ENCODE measurements around the gene GIT2.
"Not testable (repeated sequence)": the region's sequence is repeated elsewhere in the genome, so short reads cannot be mapped to it uniquely, and the experiment has no call there.

The GIT2 gene

DNA sequence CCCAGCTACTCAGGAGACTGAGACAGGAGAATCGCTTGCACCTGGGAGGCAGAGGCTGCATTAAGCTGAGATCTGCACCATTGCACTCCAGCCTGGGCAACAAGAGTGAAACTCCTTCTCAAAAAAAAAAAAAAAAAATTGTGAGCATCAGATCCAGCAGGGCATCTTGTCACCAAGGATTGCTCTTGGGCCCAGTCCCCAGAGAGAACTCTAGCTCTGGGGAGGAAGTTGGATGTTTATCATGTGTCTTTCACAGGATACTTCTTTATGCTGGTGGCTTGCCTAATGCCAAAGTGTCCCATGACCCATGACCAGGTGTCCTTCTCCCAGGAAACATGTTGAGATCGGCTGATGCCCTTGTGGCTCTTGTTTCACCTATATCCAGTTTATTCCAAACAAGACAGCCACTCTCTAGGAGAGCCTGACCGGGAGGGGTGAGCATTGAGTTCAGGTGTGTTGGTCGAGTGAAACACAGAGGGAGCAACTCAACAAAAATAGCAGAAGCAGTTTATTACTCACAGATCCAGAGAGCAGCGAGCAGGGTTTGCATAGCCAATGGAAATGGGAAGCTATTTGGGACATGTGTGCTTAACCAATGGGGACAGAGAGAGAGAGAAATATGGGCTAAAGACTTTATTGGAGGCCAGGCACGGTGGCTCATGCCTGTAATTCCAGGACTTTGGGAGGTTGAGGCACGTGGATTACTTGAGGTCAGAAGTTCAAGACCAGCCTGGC lies 102.7 kb downstream of the GIT2 start:
- Histone ChIP-seq H3K9me3 (ENCODE audit: insufficient read depth, low read depth, low read length) (no peaks in the 10 kb centered on the region), H2BK12ac (ENCODE audit: low read length) (no peak overlapping the region), H3K14ac (ENCODE audit: low read length) (no peak overlapping the region), H3K36me3 (ENCODE audit: control insufficient read depth in 1 of 2, insufficient read depth in 2 of 2, low read length in 2 of 2) (no peaks in the 10 kb centered on the region), H3K4me1 (ENCODE audit: control insufficient read depth in 1 of 2, insufficient read depth in 2 of 2, low read length in 2 of 2) (no peaks in the 10 kb centered on the region), H2BK120ac (ENCODE audit: insufficient read depth, low read length, poor library complexity) (no peak overlapping the region), H3K18ac (ENCODE audit: low read length) (no peak overlapping the region), H3K23ac (ENCODE audit: low read length) (no peak overlapping the region), H4K12ac (ENCODE audit: low read depth, low read length) (no peak overlapping the region), H4K8ac (ENCODE audit: low read depth, low read length) (no peak overlapping the region), H3K4me2 (ENCODE audit: low read length) (no peak overlapping the region), H2BK5ac (ENCODE audit: low read depth, low read length, poor library complexity) (no peak overlapping the region), H3K27ac (ENCODE audit: low read depth, low read length) (no peak overlapping the region), H3K4ac (ENCODE audit: low read depth, low read length) (no peak overlapping the region), H3K9ac (ENCODE audit: low read length) (no peak overlapping the region), H4K91ac (ENCODE audit: low read depth, low read length) (no peak overlapping the region), H3K79me2 (ENCODE audit: control insufficient read depth, insufficient read depth, low read length, poor library complexity) (no peaks in the 10 kb centered on the region), H2AFZ (ENCODE audit: insufficient read depth, low read length, poor library complexity) (no peak overlapping the region), H3K4me3 (ENCODE audit: low read depth, low read length) (no peak overlapping the region), H2AK5ac (ENCODE audit: low read length) (no peak overlapping the region), H3K79me1 (ENCODE audit: low read length) (no peaks in the 10 kb centered on the region), H3K27me3 (ENCODE audit: insufficient read depth, low read length) (no peaks in the 10 kb centered on the region)
- no CpG with 5 or more reads among the region's 7 CpGs for WGBS (ENCODE audit: extremely low coverage, insufficient coverage, insufficient read length)
- DNase-seq: no peak

GRCh38 chr12:109892748-109893147 lies 103.4 kb downstream of the GIT2 start:
- WGBS (ENCODE audit: extremely low coverage, insufficient coverage, insufficient read length): no CpG with 5 or more reads among the region's 4 CpGs
- H3K27ac ChIP-seq (ENCODE audit: low read depth, low read length): no peak overlapping the region
- H2AK5ac ChIP-seq (ENCODE audit: low read length): no peak overlapping the region
- no peaks in the 10 kb centered on the region for H3K36me3 ChIP-seq (ENCODE audit: control insufficient read depth in 1 of 2, insufficient read depth in 2 of 2, low read length in 2 of 2)
- no peak overlapping the region for H4K12ac ChIP-seq (ENCODE audit: low read depth, low read length)
- no peaks in the 10 kb centered on the region for H3K9me3 ChIP-seq (ENCODE audit: insufficient read depth, low read depth, low read length)
- no peak overlapping the region for H2AFZ ChIP-seq (ENCODE audit: insufficient read depth, low read length, poor library complexity)
- H3K9ac ChIP-seq (ENCODE audit: low read length): no peak overlapping the region
- no peak overlapping the region for H4K91ac ChIP-seq (ENCODE audit: low read depth, low read length)
- no peaks in the 10 kb centered on the region for H3K79me1 ChIP-seq (ENCODE audit: low read length)
- H3K27me3 ChIP-seq (ENCODE audit: insufficient read depth, low read length): no peaks in the 10 kb centered on the region
- no peak overlapping the region for H3K4me2 ChIP-seq (ENCODE audit: low read length)
- H3K14ac ChIP-seq (ENCODE audit: low read length): no peak overlapping the region
- no peak overlapping the region for H2BK120ac ChIP-seq (ENCODE audit: insufficient read depth, low read length, poor library complexity)
- no peak overlapping the region for H2BK5ac ChIP-seq (ENCODE audit: low read depth, low read length, poor library complexity)
- no peak overlapping the region for H3K18ac ChIP-seq (ENCODE audit: low read length)
- H3K23ac ChIP-seq (ENCODE audit: low read length): no peak overlapping the region
- DNase-seq: no peak
- no peak overlapping the region for H3K4me3 ChIP-seq (ENCODE audit: low read depth, low read length)
- no peak overlapping the region for H4K8ac ChIP-seq (ENCODE audit: low read depth, low read length)
- H3K79me2 ChIP-seq (ENCODE audit: control insufficient read depth, insufficient read depth, low read length, poor library complexity): no peaks in the 10 kb centered on the region
- H3K4me1 ChIP-seq (ENCODE audit: control insufficient read depth in 1 of 2, insufficient read depth in 2 of 2, low read length in 2 of 2): no peaks in the 10 kb centered on the region
- H3K4ac ChIP-seq (ENCODE audit: low read depth, low read length): no peak overlapping the region
- H2BK12ac ChIP-seq (ENCODE audit: low read length): no peak overlapping the region

DNA sequence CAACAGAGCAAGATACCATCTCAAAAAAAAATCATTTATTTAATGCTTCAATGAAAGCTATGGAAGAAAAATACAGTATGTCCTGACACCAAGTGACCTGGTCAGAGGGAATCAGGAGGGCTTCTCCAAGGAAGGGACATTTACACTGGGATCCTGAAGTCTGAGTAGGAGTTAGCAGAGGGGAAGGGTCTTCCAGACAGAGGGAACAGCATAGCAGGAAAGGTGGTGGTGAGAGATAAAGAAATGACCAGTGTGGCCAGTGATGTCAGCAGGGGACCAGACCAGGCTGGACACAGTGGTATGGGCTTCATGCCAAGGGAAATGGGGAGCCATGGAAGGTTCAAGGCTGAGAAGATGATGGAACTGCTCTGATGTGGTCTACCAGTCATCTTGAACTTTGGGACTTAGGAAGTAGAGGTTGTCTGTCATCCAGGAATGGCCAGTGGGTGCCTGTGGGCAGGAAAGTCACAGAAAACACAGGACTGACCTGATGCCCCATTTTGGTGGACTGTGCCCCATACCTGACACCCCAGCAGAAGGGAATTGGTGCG lies 103.9 kb downstream of the GIT2 start:
- H3K4me1 ChIP-seq (ENCODE audit: control insufficient read depth in 1 of 2, insufficient read depth in 2 of 2, low read length in 2 of 2): no peaks in the 10 kb centered on the region
- no peak overlapping the region for H3K23ac ChIP-seq (ENCODE audit: low read length)
- no peak overlapping the region for H2BK12ac ChIP-seq (ENCODE audit: low read length)
- no peak overlapping the region for H3K4me3 ChIP-seq (ENCODE audit: low read depth, low read length)
- H2BK5ac ChIP-seq (ENCODE audit: low read depth, low read length, poor library complexity): no peak overlapping the region
- no peak overlapping the region for H2AK5ac ChIP-seq (ENCODE audit: low read length)
- H4K8ac ChIP-seq (ENCODE audit: low read depth, low read length): no peak overlapping the region
- H3K27me3 ChIP-seq (ENCODE audit: insufficient read depth, low read length): no peaks in the 10 kb centered on the region
- H3K9ac ChIP-seq (ENCODE audit: low read length): no peak overlapping the region
- H3K79me2 ChIP-seq (ENCODE audit: control insufficient read depth, insufficient read depth, low read length, poor library complexity): no peaks in the 10 kb centered on the region
- no peaks in the 10 kb centered on the region for H3K9me3 ChIP-seq (ENCODE audit: insufficient read depth, low read depth, low read length)
- H4K91ac ChIP-seq (ENCODE audit: low read depth, low read length): no peak overlapping the region
- no peak overlapping the region for H4K12ac ChIP-seq (ENCODE audit: low read depth, low read length)
- DNase-seq: no peak
- no peak overlapping the region for H3K14ac ChIP-seq (ENCODE audit: low read length)
- WGBS (ENCODE audit: extremely low coverage, insufficient coverage, insufficient read length): no CpG with 5 or more reads among the region's 1 CpG
- no peaks in the 10 kb centered on the region for H3K79me1 ChIP-seq (ENCODE audit: low read length)
- no peak overlapping the region for H3K4me2 ChIP-seq (ENCODE audit: low read length)
- H3K18ac ChIP-seq (ENCODE audit: low read length): no peak overlapping the region
- H3K4ac ChIP-seq (ENCODE audit: low read depth, low read length): no peak overlapping the region
- H3K27ac ChIP-seq (ENCODE audit: low read depth, low read length): no peak overlapping the region
- no peaks in the 10 kb centered on the region for H3K36me3 ChIP-seq (ENCODE audit: control insufficient read depth in 1 of 2, insufficient read depth in 2 of 2, low read length in 2 of 2)
- H2BK120ac ChIP-seq (ENCODE audit: insufficient read depth, low read length, poor library complexity): no peak overlapping the region
- no peak overlapping the region for H2AFZ ChIP-seq (ENCODE audit: insufficient read depth, low read length, poor library complexity)

GRCh38 chr12:109891731-109892130 lies 104.4 kb downstream of the GIT2 start:
- not testable (repeated sequence) for H3K27me3 ChIP-seq (ENCODE audit: insufficient read depth, low read length); H3K4ac ChIP-seq (ENCODE audit: low read depth, low read length); H3K14ac ChIP-seq (ENCODE audit: low read length); H4K12ac ChIP-seq (ENCODE audit: low read depth, low read length); H3K9ac ChIP-seq (ENCODE audit: low read length); H2AFZ ChIP-seq (ENCODE audit: insufficient read depth, low read length, poor library complexity); H3K79me1 ChIP-seq (ENCODE audit: low read length); DNase-seq; H2BK12ac ChIP-seq (ENCODE audit: low read length); H2AK5ac ChIP-seq (ENCODE audit: low read length); H3K36me3 ChIP-seq (ENCODE audit: control insufficient read depth in 1 of 2, insufficient read depth in 2 of 2, low read length in 2 of 2); H4K8ac ChIP-seq (ENCODE audit: low read depth, low read length); H3K79me2 ChIP-seq (ENCODE audit: control insufficient read depth, insufficient read depth, low read length, poor library complexity); H3K23ac ChIP-seq (ENCODE audit: low read length); H3K18ac ChIP-seq (ENCODE audit: low read length); H3K27ac ChIP-seq (ENCODE audit: low read depth, low read length); H3K4me3 ChIP-seq (ENCODE audit: low read depth, low read length); H3K4me1 ChIP-seq (ENCODE audit: control insufficient read depth in 1 of 2, insufficient read depth in 2 of 2, low read length in 2 of 2); H3K4me2 ChIP-seq (ENCODE audit: low read length); H2BK5ac ChIP-seq (ENCODE audit: low read depth, low read length, poor library complexity); H3K9me3 ChIP-seq (ENCODE audit: insufficient read depth, low read depth, low read length); H2BK120ac ChIP-seq (ENCODE audit: insufficient read depth, low read length, poor library complexity); H4K91ac ChIP-seq (ENCODE audit: low read depth, low read length)
- WGBS (ENCODE audit: extremely low coverage, insufficient coverage, insufficient read length): no CpG with 5 or more reads among the region's 7 CpGs
